HK-2 (cell line): ENCODE results near the gene ARAP2.

Source experiments
- DNase-seq: peaks from one replicate; pipeline ENCODE4 v3.0.0-alpha.2; 2018; ENCODE audit not compliant: unreplicated experiment

ARAP2 gene

DNA sequence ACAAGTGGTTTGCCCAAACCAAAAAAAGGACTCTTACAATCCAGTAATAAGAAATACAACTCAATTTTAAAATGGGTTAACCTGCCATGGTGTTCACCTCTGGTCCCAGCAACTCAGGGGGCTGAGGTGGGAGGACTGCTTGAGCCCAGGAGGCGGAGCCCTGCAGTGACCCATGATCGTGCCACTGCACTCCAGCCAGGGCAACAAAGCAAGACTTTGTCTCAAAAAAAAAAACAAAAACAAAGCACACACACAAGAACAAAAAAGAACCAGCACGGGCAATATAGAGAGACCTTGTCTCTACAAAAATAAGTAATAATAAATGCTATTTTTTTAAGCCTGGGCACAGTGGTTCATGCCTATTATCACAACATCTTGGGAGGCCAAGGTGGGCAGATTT, 28.7 kb downstream of the ARAP2 start:
- DNase-seq = no peak

GRCh38 chr4:36214735-36215485, 29.4 kb downstream of the ARAP2 start:
- DNase-seq = no peak

DNA sequence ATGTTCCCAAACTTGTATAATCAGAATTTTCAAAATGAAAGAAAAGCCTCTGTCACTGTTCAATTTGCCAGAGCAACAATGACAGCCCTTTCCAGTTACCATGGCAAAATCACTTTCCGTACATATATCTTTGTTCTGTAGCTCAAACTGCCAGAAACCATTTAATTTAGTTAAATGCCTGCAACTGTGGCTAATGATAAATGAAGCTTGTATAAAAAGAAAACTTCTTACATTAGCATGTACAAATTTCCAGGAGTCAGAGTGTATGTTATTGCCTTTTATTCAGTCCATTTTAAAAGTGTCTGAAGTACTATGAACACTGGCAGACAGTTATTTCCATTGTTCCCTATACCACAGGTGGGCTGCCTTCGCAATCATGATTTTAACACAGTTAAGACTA, 30.3 kb downstream of the ARAP2 start:
- DNase-seq = no peak

DNA sequence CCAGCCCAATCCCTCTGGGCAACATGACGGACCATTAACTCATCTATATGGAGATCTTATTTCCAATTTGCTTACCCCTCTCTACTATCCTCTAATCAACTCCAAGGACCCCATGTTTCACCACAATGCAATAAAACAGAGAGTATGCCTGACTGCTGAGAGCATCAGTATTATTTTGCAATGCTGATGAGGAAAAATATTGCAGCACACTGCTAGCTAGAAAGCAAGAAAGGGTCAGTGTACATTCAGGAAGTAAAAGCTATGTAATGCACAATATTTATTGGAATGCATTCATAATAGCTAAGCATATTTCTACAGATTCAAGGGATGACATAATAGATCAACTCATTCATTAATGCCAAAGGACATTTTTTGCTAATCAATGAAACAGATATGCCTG, 33.2 kb downstream of the ARAP2 start:
- DNase-seq = no peak

- no peak for DNase-seq
Observed at GRCh38 chr4:36209941-36210649, 34.2 kb downstream of the ARAP2 start.

DNA sequence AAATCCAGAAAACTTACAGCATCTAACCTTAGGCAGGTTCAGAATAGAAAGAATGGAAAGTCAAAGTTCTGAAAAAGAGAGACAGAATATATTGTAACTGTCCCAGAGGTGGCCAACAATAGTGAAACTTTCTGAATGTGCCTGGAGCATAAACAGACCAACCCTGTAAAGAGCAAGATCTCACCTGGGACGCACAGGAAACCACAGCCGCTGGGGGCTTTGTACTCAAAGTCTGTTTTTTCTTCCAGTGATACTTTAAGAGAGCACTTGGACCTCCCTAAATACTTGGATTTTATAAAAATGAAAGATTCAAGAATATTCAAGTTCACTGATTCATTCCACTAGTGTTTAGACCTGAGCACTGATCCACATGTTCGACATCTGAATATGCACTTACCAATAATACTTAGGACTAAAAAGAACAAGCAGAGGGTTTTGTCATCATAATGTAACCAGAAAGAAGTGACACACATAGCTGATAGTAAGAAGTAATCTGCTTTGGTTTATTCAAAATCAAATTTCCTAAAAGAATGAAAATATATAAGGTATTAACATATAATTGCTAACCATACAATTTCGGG, 35.3 kb downstream of the ARAP2 start:
- DNase-seq = no peak

GRCh38 chr4:36207831-36208520, 36.3 kb downstream of the ARAP2 start:
- no peak for DNase-seq

- no peak for DNase-seq
Observed at GRCh38 chr4:36207367-36207766, 36.9 kb downstream of the ARAP2 start.

- no peak for DNase-seq
Observed at GRCh38 chr4:36206603-36207311, 37.6 kb downstream of the ARAP2 start.

GRCh38 chr4:36206012-36206411, 38.3 kb downstream of the ARAP2 start:
- no peak for DNase-seq

- no peak for DNase-seq
Observed at GRCh38 chr4:36198861-36199260, 45.5 kb downstream of the ARAP2 start.

DNA sequence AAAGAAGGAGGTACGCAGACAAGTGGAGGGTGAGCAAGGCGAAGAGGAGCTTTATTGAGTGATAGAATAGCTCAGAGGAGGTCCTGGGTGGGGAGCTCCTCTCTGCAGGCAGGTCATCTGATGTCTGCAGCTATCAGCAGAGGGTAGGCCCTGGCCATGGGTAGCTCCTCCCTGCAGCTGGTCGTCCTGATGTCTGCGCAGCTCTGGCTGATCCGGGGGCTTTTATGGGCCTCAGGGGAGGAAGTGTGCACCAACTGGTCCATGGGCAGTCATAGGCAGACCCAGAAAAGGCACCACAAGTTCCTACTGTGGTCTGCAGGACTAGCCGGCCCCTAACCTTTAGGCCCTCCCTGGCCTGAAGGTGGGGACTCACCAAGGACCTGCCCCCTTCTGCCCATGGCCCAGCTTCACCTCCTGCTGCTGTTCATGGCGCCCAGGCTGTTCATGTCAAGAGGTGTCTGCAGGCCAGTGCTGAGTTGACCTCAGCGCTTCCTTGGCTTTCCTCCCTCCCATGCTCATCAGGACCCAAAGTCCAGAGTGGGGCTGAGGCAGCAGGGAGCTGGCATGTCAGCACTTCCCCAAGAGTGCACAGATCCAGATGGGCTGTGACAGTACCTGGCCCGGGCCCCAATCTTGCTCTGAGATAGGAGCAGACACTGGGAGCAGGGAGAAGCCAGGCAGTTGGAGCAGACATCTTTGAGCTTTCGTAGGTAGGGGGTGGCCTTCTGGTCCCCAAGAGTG, 46.1 kb downstream of the ARAP2 start:
- no peak for DNase-seq

- DNase-seq = no peak
Observed at GRCh38 chr4:36197501-36197900, 46.8 kb downstream of the ARAP2 start.

- DNase-seq = no peak
Observed at GRCh38 chr4:36196145-36196913, 48.0 kb downstream of the ARAP2 start.

GRCh38 chr4:36192922-36193321, 51.4 kb downstream of the ARAP2 start:
- DNase-seq = no peak

DNA sequence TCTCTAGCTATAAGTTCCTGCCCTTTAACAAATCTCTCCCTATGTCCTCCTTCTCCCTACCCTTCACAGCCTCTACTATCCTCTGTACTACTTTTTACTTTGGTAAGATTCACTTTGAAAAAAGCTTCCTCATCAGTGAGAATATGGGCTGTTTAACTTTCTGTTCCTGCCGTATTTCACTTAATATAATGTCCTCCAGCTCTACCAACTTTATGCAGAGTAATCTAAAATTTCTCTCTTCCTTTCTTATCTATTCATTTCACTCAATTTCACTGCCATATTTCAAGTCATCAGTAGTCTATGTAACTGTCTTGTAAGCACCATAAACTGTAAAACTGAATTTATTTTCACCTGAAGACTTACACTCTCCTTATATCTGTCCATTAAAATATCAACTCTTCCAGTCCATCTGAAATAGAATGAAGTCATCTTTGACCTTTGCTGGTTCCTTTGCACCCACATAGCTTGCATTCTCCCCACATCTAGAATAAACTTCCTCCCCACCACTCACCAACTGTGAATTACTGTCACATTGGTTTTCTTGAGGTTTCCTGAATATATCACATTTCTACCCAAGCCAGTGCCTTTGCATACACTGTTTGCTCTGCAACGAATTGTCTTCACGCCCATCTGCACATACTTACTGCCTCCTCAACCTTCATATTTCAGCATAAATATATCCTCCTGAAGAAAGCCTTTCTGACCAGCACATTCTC, 54.6 kb downstream of the ARAP2 start:
- no peak for DNase-seq

DNA sequence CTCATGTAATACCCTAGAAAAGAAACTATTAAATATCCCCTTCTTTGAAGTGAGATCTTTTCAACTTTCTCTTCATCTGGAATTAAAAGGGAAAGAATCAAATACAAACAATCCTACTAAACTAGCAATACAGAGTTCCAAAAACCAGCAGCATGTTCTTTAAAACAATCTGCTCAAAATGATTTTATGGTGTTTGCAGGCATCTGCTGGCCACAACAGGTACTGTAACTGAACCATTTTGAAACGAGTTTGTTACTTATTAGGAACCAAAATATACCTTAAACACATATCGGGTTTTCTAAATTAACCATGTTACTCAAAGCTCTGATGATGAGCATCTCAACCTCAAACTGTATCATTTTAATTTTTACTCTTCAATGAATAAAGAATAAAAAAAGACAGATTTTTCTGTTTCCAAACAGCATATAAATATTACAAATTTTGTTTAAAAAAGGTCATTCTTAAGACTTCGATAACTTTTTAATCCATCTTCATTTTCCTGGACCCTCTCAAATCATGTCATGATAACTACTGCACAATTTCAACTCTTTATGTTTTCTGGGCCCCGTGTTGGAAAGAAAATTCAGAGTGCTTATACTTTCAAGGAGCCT, 56.5 kb downstream of the ARAP2 start:
- DNase-seq = no peak

DNA sequence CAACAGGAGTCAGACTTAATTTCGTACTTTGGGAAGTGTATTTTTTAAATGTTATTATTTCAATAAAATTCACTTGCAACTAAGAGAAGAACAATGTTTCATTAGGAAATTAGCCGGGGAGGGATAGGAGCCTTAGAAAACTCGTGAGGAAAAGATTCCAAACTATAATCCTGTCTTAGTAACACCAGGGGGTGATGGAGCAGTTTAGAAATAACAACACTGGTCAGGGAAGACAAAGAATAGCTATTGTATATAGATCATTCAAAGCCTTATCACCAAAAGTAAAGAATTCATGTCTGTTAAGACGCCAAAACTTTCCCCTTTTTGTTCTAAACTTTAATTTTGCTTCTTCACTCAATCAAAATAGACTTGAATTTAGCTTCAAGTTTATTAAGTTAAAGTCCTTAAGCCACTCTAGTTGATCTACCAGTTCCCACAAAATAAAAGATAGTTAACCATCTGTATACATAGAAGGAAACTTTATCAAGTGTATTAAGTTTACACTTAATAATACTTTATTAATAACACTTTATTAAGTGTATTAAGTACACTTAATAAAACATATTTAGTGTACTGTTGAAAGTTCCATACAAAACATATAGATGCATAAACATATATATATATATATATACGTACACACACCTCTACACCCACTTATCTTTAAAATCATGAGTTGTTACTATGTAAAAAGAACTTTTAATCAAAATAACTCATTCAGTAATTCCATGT, 60.5 kb downstream of the ARAP2 start:
- no peak for DNase-seq

DNA sequence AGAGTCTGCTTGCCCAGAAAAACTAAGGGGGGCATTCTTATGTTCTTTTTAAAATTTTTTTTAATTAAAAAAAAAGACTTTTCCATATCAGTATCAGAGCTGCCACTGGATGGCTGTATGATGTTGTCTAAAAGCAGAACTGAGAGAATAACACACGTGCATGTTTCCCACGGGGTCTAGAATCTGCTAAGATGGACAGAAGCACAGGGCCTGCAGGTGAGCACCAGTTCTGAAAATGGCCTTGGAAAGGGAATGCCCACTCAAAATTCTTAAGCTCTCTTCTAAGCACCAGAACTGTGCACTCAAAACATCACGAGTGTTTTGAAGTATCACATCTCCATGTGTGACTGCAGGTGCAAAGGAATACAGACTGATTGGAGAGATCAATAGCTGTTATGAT, 61.1 kb downstream of the ARAP2 start:
- no peak for DNase-seq
